ENCODE measurements around the gene ARHGAP24.

- TF ChIP-seq CTCF (IDR thresholded peaks at IDR 0.05 in 2 of 3, conservative IDR thresholded peaks at IDR 0.05 in 1 of 3; ENCODE audit: control insufficient read depth in 2 of 3, extremely low read depth in 1 of 3, insufficient read depth in 1 of 3, low read depth in 3 of 3, low read length in 3 of 3) (no peak), GATAD2B (conservative IDR thresholded peaks at IDR 0.05; ENCODE audit: low read depth) (no peak), YY1 (IDR thresholded peaks at IDR 0.05; ENCODE audit: low read depth, low read length) (no peak), NFIC (IDR thresholded peaks at IDR 0.05; ENCODE audit: low read depth, low read length) (no peak), POLR2A (IDR thresholded peaks at IDR 0.05; ENCODE audit: low read depth, low read length) (no peak), E4F1 (IDR thresholded peaks at IDR 0.05; ENCODE audit: borderline replicate concordance, partially characterized antibody) (no peak), SP1 (IDR thresholded peaks at IDR 0.05; ENCODE audit: low read depth, low read length) (no peak), USF2 (IDR thresholded peaks at IDR 0.05; ENCODE audit: borderline replicate concordance, low read depth, low read length) (no peak), SIX5 (IDR thresholded peaks at IDR 0.05; ENCODE audit: low read depth, low read length, severe bottlenecking) (no peak), EP300 (IDR thresholded peaks at IDR 0.05; ENCODE audit: borderline replicate concordance in 1 of 2, control insufficient read depth in 1 of 2, low read depth in 2 of 2, low read length in 2 of 2) (no peak)
Measured at GRCh38 chr4:85492336-85492735, 17.4 kb downstream of the ARHGAP24 start.
